ENCODE data around the gene NOL4L.

NOL4L gene

DNA sequence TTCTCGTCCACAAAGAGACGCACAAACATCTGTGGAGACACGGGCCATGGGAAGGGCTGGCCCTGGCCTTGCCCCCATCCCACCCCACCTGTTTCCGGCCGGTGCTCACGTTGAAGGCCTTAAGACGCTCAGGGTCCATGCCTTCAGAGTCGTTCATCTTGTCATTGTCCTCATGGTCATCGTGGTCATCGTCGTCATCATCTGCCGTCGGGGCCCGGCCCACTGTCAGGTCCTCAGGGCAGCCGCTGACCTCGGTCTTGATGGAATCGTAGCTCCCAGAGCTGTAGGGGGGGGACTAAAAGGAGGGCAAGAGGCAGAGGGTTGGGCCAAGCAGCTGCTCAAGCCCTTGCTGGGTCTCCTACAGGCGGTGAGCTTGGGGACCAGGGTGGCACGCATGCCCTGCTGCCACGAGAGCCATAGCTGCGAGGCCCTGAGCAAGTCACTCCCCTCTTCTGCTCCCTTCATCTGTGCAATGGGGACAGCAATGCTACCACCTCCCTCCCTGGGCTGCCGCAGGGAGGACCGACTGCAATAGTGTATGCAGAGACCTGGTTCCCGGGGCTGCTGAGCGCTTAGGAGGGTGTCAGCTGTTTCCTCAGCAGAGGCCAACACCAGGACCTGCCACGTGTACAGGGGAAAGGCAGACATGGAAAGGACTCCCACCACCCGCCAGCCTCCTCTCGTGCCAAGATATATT, 131.5 kb downstream of the NOL4L start:
- no peak for DNase-seq

DNA sequence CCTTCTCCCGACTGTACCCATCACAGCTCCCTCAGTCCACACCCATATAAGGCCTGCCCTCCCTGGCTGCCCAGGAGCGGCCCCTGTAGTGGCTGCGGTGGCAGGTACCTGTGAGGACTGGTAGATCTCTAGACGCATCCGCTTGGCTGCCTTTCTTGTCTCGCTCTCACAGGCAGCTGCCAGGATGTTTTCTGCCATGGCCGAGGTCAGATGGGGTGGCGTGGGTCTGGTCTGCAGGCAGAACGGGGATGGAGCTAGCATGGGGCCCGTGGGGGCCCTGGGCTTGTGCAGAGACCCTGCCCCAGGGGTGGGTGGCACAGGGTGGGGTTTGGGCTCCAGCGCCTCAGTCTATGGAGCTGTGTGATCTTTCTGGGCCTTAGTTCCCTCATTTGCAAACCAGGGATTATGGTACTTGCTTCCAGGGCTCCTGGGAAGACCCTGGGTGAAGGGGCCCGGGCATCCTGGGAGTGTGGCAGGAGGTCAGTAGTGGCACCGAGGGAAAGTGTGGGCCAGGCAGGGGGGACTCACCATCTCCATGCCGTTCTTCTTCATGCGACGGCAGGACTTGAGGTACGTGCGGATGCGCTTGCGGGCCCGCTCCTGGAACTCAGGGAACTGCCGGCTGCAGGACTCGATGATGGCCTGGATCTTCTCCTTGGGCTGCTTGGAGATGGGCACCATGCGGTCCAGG, 132.2 kb downstream of the NOL4L start:
- no peak for DNase-seq

DNA sequence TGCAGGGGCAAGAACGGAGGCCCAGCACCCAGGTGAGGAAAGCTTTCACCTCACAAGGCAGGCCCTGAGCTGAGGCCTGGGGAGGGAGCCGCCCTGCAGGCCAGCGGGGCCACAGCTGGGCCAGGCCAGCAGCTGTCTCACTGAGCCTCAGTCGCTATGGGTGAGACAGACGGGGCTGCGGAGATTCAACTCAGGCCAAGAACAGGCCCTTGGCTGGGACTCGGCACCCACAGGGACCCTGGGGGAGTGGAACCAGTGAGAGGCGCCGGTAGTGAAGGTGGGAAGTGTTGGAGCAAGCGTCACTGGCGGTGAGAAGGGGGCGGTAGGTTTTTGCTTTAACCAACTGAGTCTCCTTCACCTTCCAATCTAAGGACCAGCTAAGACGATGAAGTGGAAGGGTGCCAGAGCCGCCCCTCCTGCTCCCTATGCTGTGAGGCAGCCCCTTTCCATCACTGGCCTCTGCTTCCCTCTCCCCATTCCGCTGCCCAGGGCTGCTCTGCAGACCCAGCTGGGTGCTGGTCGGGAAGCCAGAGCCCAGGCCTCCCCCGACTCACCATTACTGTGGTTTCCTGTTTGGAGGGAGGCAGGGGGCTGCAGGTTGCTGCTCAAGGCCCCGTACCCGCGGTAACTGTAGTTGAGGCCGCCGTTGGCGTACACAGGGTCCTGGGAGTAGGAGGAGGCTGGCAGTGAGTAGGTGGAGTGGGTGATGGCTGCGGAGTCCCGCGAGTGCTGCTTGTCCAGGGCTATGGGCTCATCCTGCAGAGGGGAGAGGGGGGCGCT, 133.3 kb downstream of the NOL4L start:
- no peak for DNase-seq

DNA sequence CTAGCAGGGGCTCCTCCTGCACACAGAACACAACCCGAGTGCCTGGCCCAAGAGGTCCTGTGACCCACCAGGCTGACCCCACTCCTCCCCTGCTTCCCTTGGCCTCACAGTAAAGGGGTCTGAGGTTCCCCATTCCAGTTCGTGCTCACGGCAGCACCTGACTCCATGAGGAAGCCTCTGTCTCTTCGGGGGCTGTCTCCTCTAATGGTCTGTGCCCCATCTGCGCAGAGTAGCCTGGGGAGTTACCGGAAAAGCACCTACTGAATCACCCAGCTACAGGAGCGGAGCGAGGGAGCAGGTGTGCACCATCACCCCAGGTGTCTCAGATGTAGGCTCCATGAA, 133.8 kb downstream of the NOL4L start:
- no peak for DNase-seq

DNA sequence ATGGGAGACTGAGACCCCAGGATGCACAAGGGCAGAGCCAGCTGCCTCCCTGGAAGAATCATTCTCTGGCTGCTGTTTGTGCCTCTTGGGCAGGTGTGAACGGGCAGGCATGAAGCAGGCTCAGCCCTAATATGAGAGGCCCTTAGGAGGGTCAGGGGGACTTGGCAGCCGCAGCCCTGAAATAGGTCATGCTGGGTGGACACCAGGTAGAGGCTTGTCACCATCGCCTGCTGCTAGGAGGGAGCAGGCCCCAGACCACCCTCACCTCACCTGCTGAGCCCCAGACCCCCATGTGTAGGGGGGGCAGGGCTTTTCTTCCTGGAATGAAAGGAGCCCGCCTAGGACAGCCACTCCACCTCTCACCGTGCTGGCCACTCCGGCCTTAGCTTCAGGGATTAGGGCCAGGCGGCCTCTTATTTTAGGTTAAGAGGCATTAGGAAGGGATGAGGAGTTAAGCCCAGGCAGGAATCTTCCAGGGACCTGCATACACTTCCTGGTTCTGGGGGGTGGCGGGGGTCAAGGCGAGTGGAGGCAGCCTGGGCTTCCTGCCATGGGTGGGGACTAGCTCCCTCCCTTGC, 134.6 kb downstream of the NOL4L start:
- DNase-seq = no peak

DNA sequence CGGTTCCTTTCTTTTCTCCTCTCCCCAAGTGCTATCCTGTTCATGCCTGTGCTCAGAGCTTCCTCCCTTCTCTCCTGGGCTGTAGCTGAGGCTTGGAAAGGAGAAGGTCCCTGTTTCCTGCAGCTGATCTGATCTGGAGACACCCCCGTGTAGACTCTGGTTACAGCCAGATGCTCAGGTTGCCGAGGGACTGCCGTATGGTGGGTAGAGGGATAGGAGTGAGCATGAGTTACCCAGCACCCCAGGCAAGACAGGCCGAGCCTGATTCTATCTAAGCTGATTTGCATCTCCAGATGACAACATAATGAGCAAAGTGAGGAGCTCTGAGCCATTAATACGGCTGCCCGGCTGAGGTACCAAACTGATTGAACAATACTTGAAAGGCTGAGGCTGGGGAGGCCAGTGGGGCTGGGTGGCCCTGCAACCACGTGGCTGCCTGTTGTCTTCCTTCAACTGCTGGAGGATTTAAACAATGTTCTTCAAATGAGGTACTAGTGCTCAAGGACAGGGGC, 135.2 kb downstream of the NOL4L start:
- DNase-seq = no peak

DNA sequence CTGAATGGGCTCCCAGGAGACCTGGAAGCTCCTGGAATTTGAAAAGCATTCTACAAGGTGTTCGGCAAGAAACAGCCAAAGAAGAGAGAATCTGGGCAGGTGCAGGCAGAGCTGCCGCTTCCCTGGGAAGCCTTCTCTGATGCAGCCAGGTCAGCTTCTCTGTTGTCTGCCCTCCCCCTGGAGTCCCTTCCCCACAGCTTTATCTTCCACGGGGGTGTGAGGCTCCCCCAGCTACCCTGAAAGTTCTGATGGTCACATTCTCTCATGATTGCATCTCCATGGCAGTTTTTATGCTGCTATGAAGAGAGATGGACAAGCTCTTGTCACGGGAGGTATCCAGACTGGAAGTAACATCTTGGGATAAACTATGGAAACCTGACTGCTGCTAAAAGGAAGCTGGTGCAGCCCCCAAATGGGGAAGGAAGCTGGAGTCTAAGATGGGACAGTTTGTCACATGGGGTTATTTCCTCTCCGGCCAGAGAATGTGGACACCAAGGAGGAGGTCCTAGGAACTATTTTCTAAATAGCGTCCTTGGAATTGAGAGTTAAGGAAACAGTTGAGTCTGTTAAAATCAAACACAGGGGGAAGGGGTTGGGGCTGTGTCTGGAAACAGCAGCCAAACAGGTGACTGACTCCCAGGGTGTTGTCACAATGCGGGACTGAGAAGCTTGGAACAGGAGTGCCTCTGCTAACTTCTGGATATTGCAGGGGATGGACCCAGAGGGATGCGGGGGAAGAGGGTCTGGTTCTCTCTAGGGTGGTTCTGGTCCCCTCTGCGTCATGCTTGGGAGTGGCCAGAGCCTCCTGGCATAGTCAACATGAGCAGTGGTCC, 135.9 kb downstream of the NOL4L start:
- no peak for DNase-seq

DNA sequence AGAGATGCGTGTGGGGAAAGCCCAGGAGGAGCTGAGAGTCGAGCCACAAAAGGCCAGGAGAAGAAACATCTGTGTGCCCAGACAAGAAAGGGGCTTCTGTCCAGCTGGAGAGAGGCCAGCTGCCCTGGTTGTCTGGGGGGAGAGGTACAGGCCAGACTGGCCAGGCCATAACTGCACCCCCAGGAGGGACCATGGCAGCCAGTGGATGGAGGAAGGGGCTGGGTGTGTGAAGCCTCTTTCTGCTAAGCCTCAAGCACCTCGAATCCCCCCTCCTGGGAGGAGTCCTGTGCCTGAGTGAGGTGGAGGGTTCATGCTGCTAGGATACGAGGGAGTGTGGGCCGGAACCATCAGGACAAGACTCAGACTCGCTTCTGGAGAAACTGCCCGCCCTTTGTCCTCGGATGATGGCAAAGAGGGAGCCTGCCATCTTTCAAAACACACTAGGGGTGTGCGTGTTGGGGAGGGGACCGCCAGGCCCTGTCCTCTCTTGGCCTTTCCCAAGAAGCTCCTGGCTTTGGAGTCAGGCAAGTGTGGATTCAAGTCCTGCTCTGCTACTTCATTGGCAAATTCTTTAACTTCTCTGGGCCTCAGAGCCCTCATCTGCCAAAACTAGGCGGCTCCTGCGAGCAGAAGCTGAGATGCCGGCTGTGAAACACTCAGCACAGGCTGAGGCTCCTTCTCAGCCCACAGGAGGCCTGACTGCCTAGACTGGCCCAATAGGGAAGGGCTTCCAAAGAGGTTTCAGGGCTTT, 136.7 kb downstream of the NOL4L start:
- DNase-seq = no peak

DNA sequence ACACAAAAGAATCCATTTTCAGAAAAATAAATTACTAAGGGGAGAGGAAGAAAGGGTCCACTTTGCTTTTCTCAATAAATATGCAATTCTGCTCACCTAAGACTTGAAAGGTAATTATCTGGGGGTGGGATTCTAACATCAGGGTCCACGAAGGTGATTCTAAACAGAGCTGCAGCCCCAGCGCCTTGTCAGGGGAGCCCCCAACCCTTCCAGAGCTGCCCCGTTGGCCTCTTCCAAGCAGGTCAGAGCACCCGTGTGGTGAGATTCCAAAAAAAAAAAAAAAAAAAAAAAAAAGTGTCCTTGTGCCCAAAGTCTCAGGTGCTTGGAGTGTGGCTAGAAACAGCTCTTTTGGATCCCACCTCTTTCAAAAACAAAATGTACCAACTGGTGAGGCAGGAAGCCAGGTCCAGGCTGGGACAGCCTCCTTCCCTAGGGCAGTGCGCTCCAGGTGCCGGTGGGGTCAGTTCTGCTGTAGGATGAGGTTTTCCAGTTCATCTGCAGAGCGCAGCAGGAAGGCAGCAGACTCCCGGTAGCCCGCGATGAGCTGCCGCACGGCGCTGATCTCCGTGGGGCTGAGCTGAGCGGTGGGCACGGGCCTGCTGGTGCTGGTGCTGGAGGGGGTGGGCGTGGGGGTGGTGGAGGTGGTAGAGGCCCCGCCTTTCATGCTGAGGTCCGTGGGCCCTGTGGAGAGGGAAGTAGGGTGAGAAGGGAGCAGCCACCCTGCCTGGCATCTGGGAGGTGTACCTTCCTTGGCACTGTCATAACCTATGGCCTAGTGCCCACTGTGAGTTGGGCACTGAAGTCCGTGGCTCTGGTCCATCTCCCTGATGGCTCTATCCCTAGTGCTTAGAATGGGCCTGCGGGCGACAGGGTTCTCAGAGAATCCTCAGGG, 137.8 kb downstream of the NOL4L start:
- DNase-seq = no peak

DNA sequence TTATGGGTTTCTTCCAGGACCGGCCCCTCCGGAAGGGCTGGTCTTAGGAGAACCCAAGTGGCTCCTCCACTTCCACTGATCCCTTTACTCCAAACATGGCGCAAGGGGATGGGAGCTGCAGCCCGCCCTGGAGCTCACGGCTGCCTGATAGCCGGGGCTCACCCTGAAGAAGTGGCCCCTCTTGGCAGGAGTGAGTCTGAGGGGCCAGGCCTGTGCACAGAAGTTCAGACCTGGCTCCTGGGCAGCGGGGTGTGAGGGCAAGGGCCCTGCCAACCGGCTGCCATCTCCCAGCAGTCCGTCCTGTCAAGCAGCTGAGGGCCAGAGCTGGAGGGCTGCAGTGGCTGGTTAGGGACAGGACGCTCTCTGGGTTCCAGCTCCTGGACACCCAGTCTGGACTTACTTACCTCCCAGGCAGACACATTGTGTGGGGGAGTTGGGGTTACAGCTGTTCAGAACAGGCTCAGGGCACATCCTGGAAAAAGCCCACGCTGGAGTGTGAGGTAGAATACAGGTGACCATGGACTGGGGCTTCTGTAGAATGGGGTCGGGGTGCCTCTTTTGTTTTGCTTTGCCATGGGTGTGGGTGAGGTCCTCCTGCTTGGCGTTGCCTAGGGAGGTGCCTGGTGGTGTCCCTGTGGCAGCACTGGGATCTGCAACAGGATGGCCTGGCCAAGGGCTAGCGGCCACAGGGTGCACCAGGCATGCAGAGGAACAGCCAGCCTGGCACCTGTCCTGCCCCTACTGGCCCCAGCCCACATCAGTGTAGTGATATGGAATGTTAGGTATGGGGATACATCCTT, 138.6 kb downstream of the NOL4L start:
- DNase-seq = no peak

DNA sequence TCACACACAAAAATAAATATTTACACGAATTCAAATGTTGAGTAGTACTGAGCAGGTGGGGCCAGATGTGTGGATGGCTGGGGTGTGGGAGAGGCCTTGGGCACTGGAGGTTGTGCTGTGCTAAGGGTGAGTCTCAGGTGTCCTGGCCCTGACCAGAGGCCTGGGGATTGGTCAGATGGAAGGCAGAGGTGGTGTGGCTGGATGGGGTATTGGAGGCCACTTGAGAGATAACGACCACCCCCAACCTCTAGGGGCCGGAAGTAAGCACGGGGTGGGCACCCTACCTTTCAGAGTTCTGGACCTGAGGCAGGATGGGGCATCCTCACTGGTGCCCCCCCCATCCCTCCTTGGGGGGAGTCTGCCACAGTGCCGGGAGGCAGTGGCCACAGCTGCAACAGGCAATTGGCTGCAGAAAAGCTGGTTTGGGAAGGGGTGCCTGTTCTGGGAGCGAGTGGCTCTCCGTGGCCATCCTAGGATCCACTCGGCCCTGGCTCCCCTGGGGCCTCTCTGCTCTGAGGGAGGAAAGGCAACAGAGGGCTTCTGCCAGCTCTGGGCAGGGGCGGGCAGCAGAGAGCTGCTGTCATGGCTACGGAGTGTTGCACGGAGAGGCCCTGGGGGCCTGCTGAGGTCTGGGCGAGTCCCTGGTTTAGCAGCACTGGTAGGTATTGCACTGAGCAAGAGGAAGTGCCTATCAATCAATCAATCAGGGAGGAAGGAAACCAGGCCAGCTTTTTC, 139.4 kb downstream of the NOL4L start:
- DNase-seq = no peak

DNA sequence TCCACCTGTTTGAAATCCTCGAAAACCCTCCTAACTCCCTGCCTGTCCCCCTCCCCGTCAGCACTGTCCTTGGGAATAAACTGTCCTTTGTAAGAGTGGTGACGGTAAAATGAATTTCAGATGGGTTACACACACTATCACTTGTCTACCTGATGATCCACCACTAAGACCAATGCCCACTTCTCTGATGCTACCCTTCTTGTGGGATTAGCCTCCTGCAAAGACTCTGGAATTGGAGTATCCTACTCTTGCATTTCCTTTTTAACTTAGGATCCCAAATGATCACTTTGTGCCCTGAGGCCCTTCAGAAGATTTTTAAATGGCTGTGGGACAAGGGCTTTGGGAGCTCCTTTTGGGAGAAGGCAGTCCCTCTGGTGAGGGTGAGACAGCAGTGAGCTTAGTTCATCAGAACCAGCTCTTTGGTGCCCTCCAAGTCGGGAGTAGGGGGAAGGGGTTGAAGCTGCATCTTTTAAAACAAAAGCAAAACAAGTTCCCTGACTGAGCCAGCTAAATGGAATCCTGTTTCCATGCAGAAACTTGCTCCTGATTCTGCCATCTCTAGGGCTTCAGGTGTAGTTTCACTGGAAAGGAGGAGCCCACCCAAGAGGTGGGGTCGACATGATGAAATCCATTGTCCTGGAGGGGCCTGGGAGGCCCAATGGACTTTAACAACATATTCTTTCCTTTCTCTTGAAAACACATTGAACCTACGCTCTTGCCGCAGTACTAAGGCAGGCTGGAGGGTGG, 140.5 kb downstream of the NOL4L start:
- DNase-seq = no peak

DNA sequence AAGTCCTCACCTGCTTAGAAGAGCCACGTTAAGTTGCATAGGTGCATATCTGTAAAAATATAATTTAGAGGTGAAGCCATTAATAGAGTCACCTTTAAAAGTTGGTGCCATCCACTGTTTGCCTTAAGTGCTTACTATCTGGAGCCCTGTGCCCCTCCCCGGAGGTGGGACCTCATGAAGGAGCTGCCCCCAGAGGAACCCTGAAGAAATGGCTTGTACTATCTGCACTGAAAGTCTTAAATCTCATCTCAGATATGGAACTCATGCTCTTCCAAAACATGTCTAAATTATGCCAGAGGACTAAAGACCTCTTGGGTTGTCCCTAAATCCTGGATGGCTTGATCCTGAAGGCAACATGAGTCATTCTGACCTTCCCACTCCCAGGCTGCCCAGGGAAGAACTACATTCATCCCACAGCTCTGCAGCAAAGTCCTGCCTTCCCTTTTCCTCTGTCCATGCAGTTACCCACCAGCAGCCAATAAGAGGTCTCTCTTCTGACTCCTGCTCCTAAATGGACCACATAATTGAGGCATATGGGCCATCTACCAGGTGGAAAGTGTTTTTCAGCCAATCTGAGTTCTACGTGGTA, 141.7 kb downstream of the NOL4L start:
- peak; percentile 31 for DNase-seq

DNA sequence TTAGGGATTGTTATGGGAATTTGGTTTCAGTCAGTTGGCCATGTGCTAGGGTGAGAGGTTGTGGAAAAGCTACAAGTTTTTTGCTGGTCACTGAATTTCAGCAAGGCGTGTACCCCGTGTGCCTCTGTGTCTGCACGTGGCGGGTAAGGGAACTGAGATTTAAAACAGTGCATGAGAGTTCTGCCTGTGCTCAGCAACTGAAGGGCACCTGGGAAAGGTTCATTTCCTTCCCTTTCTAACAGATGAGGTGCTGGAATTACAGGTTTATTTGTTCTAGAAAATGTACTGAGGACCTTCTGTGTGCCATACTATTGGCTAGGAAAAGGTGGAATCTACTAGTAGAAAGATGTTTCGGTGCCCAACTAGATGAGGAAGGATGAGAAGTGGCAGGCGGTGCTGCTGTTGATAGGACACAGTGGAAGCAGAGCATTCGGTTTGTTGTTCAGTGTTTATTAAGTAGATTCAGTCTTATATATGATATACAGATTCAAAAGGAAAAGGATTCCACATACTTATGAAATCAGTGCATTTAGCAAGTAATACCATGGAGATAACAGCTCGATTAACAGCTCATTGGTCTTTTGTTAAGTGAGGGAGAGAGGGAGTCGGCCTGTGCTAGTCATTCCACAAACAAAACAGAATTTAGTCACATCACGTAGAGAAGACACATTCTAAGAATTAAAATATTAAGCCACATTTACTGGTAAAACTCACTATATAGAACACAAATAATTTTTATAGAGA, 142.3 kb downstream of the NOL4L start:
- no peak for DNase-seq

DNA sequence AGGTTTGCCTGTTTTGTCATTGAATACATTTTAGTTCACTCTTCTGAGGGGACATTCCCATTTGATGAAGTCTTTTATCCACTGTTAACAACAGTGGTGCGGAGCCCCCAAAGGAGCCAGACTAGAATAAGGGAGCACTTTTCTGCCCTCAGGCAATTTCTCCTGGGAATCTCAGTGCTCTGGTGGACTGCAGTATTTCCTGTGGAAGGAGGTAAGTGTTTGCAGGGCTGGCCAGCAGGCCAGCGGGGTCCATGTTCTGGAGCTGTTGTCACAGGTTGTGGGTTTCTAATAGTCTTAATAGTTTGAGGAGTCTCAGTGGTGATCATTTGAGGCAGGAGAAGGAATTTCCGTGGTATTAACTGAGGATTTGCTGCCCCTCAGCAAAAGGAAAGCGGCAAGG, 143.5 kb downstream of the NOL4L start:
- DNase-seq = no peak

DNA sequence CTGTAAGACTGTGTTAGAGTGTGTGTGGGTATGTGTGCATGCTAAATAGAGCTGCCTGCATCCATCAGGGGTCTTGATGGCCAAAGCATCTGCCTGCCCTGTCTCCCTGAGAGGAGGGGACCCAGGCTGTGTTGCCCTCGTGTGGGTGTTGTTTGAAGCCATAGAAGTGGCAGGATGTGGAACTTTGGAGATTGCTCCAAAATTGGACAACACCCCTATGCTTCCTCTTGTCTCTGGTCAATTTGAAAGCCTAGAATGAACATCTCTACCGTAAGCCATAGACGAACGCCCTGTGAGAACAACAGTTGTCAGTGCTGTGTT, 144.4 kb downstream of the NOL4L start:
- no peak for DNase-seq

DNA sequence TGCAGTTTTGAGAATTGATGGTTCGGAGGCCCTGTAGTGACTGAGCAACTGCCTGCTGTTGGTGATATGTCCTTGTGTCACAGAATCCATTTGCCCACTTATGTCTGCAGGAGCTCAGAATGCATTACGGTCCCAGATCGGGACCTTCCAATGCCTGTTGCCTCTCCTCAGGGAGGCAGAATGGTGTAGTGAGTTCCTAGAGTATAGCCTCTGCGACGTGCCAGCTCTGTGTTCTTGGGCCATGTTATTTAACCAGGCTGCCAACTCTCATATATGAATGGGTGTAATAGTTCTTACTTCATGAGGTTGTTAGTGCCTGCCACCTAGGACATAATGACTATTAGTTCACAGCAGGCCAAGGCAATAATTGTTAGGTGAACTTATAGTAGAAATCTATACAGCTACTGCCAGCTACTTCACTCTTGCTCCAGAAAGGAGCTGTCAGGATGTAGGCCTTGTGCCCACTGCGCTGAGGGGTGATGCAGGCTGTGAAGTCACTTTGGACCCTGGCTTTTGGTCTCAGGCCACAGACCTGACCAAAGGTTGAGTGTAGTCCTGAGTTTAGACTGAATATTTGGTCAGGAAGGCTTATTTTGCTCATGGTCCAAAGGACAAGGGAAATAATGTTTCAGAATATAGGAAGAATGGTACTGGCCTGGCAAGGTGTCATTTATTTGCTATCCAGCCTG, 144.9 kb downstream of the NOL4L start:
- DNase-seq = no peak
